ENCODE measurements around the gene ATP6V0E1. TPM values are rescaled to one million over a fixed set of nuclear protein-coding genes. Genes with fewer than 3 reads are reported as not detected.
A peak's percentile ranks its signal among the peaks of the same experiment; 100 is the strongest.

Gene ATP6V0E1
- total RNA-seq, 2 donors from 2014 or later = 171 to 232 TPM

- no peak for DNase-seq (ENCODE audit: low spot score)
- Histone ChIP-seq H3K9me3 (no peaks in the 10 kb centered on the region), H3K4me1 (replicated peaks) (peaks cover 8% of the 10 kb centered on the region), H3K36me3 (peaks cover 0 to 5% of the 10 kb centered on the region in 2 donors), H3K27ac (peak overlapping the region; percentile 61 to 81), H3K27me3 (replicated peaks; ENCODE audit: insufficient read depth) (no peaks in the 10 kb centered on the region), H3K4me3 (no peak overlapping the region)
- peak; percentile 22 for TF ChIP-seq POLR2AphosphoS5 (IDR thresholded peaks at IDR 0.05)
- no peak for TF ChIP-seq CTCF (IDR thresholded peaks at IDR 0.05)
- intact Hi-C loops (cut with DNase I) = no loop called here
- 29% methylated on average over 3 of the region's 3 CpGs for WGBS
Measured at GRCh38 chr5:172999372-172999973, 15.9 kb downstream of the ATP6V0E1 start.

- H3K4me1 ChIP-seq (replicated peaks) = peaks cover 8% of the 10 kb centered on the region
- H3K9me3 ChIP-seq = no peaks in the 10 kb centered on the region
- 29% methylated on average over 1 of the region's 1 CpG for WGBS
- no peaks in the 10 kb centered on the region for H3K27me3 ChIP-seq (replicated peaks; ENCODE audit: insufficient read depth)
- no peak overlapping the region for H3K4me3 ChIP-seq
- intact Hi-C loops (cut with DNase I) = no loop called here
- DNase-seq (ENCODE audit: low spot score) = no peak
- peak overlapping the region; percentile 61 to 81 for H3K27ac ChIP-seq
- no peak for TF ChIP-seq POLR2AphosphoS5 (IDR thresholded peaks at IDR 0.05)
- TF ChIP-seq POLR2A (IDR thresholded peaks at IDR 0.05) = no peak
- peaks cover 0 to 5% of the 10 kb centered on the region in 2 donors for H3K36me3 ChIP-seq
Measured at GRCh38 chr5:172999974-173000373, 16.4 kb downstream of the ATP6V0E1 start.

DNA sequence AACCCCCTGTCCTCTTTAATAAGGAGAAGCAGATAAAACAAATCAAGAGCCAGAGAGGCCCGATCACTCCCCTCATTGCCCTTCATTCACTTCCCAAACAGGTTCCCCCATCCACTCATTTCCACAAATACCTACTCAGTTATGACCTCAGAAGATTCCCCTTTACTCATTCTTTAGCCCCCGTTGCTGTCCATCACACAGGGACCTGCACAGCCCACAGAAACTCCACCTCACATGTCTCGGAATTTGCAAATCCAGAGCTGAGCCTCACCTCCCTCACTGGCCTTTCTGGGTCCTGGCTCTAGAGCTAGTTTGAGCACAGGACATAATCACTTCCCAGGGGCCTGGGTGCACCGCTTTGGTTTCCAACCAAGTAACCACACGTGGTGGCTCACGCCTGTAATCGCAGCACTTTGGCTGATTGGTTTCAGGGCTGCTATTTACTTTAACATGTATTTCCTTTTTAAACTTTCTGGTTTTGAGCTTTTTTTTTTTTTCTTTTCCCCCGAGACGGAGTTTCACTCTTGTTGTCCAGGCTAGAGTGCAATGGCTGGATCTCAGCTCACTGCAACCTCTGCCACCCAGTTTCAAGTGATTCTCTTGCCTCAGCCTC, 17.8 kb downstream of the ATP6V0E1 start:
- Histone ChIP-seq H3K9me3 (no peaks in the 10 kb centered on the region), H3K4me1 (replicated peaks) (peaks cover 8% of the 10 kb centered on the region), H3K27ac (peak overlapping the region in 1 of 2 donors; percentile 81), H3K4me3 (no peak overlapping the region), H3K36me3 (no peaks in the 10 kb centered on the region), H3K27me3 (replicated peaks; ENCODE audit: insufficient read depth) (no peaks in the 10 kb centered on the region)
- intact Hi-C loops (cut with DNase I) = no loop called here
- TF ChIP-seq POLR2AphosphoS5 (IDR thresholded peaks at IDR 0.05) (no peak), CTCF (IDR thresholded peaks at IDR 0.05) (no peak), POLR2A (IDR thresholded peaks at IDR 0.05) (no peak)
- no peak for DNase-seq (ENCODE audit: low spot score)
- 88% methylated on average over 9 of the region's 9 CpGs for WGBS

GRCh38 chr5:173003360-173003759, 19.8 kb downstream of the ATP6V0E1 start:
- Histone ChIP-seq H3K4me3 (no peak overlapping the region), H3K27me3 (replicated peaks; ENCODE audit: insufficient read depth) (no peaks in the 10 kb centered on the region), H3K36me3 (no peaks in the 10 kb centered on the region), H3K27ac (no peak overlapping the region), H3K9me3 (no peaks in the 10 kb centered on the region), H3K4me1 (replicated peaks) (peaks cover 8% of the 10 kb centered on the region)
- DNase-seq (ENCODE audit: low spot score) = no peak
- WGBS = 85% methylated on average over 3 of the region's 3 CpGs
- intact Hi-C loops (cut with DNase I) = no loop called here
- TF ChIP-seq CTCF (IDR thresholded peaks at IDR 0.05) = no peak
- no peak for TF ChIP-seq POLR2A (IDR thresholded peaks at IDR 0.05)
- TF ChIP-seq POLR2AphosphoS5 (IDR thresholded peaks at IDR 0.05) = no peak

DNA sequence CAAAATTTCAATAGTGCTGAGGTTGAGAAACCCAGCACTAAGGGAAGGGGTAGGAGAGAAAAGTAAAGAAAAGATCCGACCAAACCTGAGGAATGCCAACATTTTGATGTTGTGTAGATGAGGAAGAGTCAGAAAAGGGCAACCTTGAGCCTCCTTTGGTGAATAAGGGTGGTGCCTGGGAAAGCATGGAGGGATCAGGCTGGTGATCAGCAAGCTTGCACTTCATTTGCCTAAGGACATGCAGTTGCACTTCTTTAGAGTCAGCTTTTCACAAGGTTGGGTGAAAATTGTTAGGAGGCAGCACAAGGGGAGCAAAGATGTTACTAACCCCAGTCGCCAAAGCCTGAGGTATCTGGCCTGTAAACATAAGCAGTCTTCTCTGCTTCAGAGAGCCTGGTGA, 20.4 kb downstream of the ATP6V0E1 start:
- no peaks in the 10 kb centered on the region for H3K36me3 ChIP-seq
- no peak for TF ChIP-seq CTCF (IDR thresholded peaks at IDR 0.05)
- no peak for TF ChIP-seq POLR2A (IDR thresholded peaks at IDR 0.05)
- no peak for TF ChIP-seq POLR2AphosphoS5 (IDR thresholded peaks at IDR 0.05)
- H3K27ac ChIP-seq = no peak overlapping the region
- no peaks in the 10 kb centered on the region for H3K27me3 ChIP-seq (replicated peaks; ENCODE audit: insufficient read depth)
- no peak for DNase-seq (ENCODE audit: low spot score)
- intact Hi-C loops (cut with DNase I) = no loop called here
- no peak overlapping the region for H3K4me3 ChIP-seq
- WGBS = 72% methylated on average over 2 of the region's 2 CpGs
- H3K9me3 ChIP-seq = no peaks in the 10 kb centered on the region
- peaks cover 8% of the 10 kb centered on the region for H3K4me1 ChIP-seq (replicated peaks)

Data from prostate gland (tissue), 2 donors.